ENCODE measurements around the gene NTRK2.

The NTRK2 gene

DNA sequence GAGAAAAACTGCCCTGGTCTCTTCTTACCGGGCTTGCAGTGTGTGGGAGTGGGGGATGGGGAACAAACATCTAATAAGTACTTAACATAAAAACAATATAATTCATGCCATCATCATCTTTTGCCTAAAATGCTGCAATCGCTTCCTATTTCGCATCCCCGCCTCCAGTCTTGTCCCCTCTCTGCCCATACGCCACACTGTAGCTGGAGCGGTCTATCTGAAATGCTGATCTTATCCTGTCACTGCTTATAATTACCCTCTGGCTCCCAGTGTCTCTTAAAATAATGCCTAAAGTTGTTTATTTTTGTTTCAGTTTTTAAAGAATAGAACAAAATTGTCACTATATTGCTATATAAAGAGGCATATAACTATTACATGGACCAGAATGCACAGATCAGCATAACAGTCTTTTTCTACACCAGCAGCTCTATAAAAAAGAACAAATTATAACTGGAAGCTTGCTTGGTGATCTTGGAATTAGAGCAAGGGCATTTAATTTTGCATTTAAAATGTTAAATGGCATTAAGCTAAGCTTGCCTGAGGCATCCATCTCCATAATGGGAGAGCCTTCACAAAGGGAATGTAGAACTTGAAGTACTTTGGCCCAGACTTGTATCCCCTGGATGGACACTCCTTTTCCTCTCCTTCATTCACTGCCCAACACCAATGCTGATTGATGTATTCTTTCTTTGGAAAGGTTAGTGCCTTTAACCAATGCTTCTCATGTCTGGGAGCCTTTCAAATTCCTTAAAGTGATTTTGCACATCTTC is 12.2 kb downstream of the NTRK2 start:
- no peak for DNase-seq (ENCODE audit: low read depth)

DNA sequence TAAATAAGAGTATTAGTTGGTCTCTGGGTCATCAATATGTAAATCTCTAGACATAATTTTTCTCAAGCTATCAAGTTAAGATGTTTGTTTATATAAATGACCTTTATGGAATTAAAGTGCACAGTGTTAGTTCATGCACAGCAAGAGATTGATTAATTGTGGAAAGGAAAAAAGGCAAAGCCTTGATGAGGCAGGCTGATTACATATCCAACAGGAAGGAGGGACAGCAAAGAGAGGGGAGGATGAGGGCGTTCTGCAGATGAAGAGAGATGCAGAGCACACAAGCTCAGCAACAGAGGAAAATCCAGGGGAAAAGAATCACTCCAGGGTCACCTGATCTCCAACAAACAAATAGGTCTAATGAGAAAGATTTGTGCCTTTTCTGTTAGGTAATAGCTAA is 16.5 kb downstream of the NTRK2 start:
- DNase-seq (ENCODE audit: low read depth) = no peak

DNA sequence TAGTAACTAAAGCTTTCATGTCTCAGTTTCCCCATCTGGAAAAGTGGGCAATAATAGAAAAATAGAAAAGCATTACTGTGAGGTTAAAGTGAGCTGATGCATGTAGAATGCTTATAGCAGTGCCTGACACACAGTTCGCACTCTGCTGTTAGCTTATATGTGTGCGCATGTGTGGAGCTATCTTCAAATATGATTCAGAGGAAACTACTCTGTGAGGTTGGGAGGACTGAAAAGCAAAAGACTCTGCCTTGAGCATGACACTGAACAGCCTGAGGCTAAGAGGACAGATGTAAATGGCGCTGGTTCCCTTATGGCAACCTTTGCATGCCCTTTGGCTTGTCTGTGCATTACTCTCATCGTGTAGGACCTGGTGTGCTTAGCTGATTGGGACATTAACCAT is 19.4 kb downstream of the NTRK2 start:
- no peak for DNase-seq (ENCODE audit: low read depth)

DNA sequence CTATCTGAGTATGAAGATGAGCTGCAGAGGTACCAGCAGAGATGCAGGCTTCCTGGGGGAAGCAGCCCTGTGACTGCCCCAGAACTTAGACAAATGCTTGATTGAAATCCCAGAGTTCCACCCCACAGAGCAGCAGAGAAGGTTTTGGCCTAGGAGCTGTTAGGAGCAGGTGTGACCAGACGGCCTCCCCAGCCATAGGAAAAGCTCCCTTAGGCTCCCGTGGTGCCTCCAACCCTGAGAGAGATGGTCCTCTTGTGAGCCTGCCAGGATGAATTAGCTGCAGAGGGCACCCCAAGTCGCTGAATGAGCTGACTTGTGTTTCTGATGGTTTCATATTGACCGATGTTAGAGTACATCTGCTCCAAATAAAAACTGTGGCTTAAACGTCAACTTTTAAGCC is 22.1 kb downstream of the NTRK2 start:
- DNase-seq (ENCODE audit: low read depth) = no peak

DNA sequence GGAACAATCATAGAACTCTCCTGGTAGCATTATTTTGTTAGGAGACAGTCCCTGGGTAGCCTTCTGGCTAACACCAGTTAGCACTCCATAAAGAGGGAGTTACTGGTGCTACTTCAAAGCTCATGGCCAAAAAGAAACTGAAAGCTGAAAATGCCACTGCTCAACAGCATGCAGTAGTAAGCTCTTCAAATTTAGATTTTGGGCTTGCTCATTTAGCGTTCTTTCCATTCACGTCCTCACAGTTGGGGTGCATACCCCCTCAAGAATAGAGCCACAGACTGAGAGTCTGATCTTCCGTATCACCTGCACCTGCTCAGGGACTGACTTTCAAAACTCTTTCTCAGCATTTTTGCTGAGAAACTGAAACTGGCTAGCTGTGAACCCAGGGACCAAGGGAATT is 24.7 kb downstream of the NTRK2 start:
- DNase-seq (ENCODE audit: low read depth) = no peak

DNA sequence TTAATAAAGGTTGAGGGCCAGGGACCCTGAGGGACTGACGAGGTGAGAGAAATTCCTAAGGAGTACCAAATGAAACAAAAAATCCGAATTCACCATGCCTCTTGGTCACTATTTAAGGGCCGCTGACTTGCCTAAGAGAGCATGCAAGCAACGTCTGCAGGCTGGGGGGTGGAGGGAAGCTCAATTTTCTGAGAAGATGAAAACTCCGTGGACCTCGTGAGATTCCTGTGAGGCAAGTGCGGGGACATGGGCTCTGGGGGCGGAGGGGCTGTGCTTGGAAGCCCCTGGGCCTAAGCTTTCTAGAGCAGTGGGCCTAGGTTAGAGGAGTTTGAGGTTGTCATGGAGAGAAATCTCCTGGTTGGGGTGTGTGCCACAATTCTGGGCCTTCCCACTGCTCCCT is 27.5 kb downstream of the NTRK2 start:
- DNase-seq (ENCODE audit: low read depth) = no peak

DNA sequence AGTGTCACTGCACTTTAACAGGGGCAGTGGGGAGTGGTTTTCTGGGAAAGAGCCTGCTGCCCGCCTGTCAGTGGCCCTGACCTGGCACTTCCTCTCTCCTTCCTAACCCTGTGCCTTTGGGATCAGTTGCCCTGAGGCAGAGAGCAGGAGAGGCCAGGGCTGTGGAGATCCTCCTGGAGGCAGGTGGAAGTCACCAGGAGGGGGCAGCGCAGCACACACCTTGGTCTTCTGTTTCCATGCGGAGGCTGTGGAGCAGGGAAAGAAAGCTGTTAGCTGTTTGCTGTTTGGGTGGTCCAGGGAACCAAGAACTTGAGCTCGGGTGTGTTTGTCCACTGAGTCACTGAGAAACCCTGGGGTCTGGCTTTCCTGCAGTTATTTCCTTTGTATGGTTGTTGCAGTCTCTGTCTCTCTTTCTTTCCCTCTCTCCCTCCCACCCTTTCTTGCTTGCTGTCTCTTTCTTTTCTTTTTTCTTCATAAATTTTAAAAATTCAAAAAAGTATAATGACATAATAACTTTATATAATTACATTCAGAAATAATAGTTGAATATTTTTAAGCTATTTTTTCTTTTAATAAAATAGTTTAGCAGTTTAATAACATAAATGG is 28.1 kb downstream of the NTRK2 start:
- DNase-seq (ENCODE audit: low read depth) = peak; percentile 8

DNA sequence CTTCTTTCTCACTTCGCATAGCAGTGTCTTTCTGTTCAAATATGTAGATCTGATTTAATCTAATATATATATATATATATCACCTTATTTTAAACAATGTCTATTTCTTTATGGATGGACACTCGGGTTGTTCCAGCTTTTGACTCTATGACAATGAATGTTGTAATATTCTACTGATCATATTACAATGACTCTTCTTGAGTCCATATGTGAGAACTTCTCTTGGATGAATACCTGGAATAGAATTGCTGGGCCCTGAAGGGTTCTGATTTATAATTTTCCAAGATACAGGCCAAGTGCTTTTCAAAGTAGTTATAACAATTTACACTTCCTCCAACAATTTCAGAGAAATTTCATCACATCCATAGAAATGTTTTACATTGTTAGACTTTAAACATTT is 28.8 kb downstream of the NTRK2 start:
- no peak for DNase-seq (ENCODE audit: low read depth)

DNA sequence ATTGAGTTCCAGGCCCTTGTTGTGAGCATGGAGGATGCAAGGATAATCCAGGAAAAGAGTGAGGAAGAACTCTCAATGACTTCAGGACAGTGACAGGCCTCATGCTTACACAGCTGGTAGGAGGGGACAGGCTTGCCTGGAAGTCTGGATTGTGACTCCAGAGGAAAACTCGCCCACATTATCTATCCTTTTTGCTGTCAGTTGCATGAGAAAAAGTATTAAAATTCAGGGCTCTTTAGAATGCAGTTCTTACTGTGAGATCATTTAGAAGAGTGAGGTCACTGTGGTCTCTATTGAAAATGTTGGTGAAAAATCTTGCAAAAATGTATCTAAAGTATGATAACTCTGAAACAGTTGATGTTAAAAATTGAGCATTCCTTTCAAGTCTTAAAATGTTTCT is 30.5 kb downstream of the NTRK2 start:
- no peak for DNase-seq (ENCODE audit: low read depth)

DNA sequence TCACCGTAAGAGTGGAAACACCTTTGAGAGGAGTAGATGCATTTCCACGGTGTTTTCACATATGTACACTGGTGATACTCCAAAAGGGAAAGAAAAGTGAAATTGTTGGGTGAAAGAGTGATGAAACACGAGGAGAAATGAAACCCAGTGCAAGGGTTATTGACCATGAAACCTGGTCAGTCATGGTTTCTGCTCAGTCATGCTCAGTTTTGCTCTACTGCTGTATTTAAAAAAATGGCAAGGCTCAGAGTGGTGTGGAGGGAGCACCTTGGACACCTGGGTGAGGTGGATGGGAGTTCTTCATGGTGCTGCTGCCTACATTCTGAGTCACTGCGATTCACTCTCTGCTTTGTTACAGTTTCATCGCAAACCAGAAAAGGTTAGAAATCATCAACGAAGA is 32.3 kb downstream of the NTRK2 start:
- no peak for DNase-seq (ENCODE audit: low read depth)

DNA sequence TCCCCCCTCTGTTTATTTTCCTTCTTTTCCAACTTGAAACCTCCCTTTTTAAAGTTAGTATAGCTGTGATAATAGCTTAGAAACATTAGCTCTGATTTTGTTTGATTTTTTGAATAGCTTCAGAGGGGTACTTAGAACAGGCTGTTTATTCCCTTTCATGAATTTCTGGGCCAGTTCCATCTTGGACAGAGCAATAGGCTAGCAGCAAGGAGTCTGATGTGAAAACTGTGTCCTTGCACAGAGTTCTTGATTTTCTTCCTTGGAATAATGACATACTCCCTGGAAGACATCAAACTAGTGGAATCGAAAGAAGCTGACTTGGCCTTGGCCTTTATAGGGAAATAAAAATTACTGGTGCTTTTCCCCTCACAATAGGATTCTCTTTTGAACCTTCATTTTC is 32.9 kb downstream of the NTRK2 start:
- no peak for DNase-seq (ENCODE audit: low read depth)

DNA sequence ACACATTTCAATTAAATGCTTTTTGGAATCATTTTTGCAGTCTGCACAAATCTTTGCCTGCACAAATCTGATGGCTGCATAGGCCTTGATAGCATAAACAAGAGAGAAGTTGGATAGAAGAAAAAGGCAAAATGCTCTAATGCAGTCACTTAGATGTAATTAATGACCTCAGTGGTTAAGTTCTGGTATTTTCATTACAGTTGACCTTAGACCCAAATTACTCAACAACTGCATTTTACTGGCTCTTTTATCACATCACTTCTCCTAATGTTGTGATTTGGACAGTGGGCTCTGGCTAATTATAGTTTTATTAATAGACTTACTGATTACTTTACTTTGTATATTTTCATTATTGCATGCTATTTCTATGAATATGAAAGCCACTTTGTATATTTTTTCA is 34.3 kb downstream of the NTRK2 start:
- DNase-seq (ENCODE audit: low read depth) = no peak

DNA sequence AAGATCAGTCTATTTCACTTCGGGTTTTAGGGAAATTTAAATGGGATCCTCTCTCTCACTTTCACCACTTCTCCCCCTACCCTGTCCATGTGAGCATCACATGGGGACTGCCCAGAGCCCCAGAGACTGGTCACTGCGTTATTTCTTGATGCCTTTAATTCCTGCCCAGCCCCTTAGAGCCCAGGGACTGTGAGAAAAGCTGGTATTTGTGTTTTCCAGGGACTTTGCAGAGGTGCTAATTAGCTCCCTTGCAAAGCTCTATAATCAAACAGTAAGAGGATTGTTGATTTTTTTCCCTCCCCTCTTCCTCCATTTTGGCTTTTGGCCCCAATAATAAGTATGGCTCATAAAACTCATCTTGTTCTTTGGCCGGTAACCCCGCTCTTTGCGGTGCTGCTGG is 35.6 kb downstream of the NTRK2 start:
- DNase-seq (ENCODE audit: low read depth) = no peak

DNA sequence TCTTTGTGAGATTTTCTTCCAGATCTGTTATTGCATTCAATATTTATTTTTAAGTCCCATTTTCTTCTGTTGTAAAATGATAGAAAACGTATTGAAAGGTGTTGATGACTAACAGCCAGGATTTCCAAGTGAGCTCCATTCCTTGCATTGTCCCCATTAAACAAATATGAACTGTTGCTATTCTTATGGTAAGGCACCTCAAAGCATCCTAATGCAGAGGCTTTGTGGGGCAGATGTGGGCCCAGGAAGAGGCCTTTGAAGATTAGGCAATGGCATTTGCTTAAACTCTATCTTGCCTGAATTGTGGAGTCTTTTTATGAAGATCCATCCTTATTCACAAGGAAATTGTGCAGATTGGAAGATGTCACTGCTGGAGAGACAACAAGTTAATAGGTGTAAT is 38.9 kb downstream of the NTRK2 start:
- no peak for DNase-seq (ENCODE audit: low read depth)

DNA sequence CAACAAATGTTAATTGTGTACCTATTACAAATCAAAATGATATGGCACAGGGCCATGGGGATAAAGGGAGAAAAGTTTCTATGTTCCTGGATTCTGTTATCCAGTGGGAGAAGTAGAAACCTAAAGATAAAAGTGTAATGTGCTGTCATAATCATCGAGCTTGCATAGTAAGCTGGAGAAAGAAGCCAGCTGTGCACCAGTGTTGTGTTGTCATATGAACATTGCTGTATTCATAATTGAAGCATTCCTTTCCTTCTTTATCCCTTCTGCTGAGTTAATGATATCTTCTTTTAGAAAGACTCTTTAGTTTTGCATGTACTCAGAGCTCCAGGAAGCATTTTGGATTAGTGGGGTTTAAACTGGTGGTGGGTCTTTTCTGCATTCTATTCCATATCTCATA is 39.5 kb downstream of the NTRK2 start:
- no peak for DNase-seq (ENCODE audit: low read depth)

DNA sequence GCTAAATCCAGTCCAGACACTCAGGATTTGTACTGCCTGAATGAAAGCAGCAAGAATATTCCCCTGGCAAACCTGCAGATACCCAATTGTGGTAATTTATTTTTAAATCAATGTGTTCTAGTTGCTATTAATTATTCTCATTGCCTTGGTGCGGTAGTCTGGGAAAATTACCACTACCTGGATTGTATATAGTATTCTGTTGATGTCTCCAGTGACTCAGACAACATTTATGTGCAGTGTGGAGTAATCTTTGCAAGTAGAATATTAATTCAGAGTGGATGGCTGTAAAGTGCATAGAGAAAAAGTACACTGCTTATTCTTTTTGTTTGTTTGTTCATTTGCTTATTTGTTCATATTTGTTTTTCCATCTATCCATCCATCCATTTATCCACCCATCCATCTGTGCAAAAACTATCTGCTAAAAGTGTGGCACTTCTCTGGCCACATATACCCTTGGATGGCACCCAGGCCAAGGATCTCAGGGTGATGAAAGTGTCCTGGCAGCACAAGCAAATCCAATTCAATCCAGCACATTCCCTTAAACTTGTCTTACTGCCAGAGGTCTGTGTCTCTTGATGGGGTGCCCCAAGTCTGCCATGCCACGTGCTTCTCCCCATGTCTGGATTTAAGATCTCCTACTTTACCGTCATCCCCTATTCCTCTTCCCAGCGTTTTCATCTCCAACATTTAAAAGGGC is 41.3 kb downstream of the NTRK2 start:
- no peak for DNase-seq (ENCODE audit: low read depth)

DNA sequence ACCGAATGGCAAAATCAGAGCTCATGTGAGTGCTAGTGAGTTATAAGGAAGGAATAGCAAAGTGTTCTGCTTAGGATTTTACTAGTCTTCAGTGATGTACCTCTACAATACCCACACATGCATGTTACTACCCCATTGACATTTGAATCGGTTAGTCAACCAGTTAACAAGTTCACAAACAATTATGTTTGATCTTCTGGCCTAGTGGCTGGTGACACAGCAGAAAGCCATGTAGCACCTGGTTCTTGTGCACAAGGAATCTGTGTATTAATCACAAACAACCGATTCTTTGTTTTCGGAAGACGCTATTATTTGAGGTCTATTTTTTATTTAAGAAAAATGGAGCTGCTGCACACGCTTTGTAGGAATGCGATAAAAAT is 41.9 kb downstream of the NTRK2 start:
- no peak for DNase-seq (ENCODE audit: low read depth)

DNA sequence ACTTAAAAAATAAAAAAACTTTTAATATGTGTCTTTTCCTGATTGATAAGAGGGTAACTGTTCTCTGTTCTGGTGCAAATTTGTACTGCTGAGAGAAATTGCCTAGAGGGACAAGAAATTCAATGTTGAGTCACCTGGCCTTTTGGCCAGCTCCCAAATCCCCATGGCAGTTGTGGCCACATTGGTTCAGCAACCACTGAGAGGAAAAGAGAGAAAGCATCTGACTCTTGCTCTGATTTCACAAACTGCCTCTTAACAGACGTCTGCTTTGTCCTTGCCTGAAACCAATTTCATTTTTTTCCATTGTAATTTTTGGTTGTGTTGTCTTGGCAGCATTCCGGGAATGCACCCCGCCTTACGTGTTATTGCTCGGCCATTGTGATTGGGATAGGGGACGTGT is 42.4 kb downstream of the NTRK2 start:
- peak; percentile 11 for DNase-seq (ENCODE audit: low read depth)

DNA sequence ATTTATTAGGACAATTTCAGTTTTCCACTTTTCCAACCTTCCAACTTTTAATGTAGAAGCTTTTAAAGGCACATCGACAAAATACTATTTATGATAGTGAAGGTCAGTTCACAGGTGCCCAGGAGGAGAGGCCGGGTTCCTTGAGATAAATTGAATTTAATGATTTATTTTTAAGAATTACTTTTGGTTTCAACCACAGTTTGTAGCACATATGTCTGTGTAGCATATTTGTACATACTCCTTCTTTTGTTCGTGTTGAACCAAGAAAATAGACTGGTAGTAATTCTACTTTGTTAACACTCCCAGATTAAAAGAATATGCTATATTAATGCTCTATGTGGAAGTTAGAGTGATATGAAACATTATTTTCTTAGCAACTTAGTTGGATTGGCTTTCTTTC is 46.7 kb downstream of the NTRK2 start:
- DNase-seq (ENCODE audit: low read depth) = no peak

DNA sequence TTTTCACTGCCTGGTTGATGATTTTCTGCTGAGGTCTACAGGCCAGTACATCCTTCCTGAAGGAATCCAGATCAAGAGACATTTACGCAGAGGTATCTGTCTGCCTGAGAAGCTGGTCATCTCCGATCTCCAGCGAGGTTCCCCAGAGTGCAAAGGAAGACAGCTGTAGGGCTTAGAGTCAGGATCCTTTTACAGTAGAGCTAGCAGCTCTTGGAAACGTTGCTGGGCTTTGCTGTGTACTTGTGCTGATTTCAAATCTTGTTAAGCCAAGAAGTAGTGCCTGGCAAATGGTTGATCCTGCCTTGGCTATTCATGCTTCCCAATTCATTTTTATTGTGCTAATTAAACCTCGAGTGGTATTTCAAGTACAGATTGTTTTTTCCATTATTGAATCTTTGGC is 48.9 kb downstream of the NTRK2 start:
- DNase-seq (ENCODE audit: low read depth) = no peak

DNA sequence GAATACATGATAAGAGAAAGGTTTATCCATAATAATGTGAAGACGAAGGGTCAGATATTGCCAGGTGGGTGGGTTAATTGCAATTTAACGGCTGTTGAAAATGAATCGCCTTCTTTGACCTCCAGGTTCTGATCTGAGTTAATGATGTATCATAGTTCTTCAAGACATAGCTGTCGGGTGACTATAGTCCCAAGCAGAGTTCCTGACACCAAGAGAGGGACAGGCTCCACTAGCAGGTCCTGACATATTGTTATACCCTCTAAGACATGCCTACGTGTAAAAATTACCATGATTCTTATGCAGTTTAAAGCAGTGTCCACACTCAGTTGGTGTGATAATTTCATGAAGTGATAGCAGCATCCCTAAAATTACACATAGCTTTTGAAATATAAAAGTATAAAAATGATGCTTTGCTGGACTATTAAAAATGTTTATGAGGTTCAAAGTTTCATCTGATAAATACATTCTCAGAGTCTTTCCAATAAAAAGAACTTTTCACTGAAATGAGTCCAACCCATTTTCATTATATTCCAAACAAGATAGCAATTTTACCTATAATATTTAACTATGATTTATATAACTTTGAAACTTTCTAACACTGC is 53.0 kb downstream of the NTRK2 start:
- DNase-seq (ENCODE audit: low read depth) = no peak

DNA sequence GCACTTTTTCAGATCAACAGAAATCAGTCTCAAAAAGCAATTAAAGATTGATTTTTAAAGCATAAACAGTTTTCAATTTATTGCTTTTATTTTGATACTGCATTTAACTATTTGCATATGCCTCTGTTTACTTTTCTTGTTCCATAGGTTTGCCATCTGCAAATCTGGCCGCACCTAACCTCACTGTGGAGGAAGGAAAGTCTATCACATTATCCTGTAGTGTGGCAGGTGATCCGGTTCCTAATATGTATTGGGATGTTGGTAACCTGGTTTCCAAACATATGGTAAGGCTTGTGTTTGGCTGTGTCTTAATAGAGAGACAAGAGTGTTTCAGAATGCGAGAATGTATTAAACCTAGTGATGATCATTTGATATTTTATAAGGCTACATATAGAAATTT is 53.9 kb downstream of the NTRK2 start:
- no peak for DNase-seq (ENCODE audit: low read depth)

DNA sequence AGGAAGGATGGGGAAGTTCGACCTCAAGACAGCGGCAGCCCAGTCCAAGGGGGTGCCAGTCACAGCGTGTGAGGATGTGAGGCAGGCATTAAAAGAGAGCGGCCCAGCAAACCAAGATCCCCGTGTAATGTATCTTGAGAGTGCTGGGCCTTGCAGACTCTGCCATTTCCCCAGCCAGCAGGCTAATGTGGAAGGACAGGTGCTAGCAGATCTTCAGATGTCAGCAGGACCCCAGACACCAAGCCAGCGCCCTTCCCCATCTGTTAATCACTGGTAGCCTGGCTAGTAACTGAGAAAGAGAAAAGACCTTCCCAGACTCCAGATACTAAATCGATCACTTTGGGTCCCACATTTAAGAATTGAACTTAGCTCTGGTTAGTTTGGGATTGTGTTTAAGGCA is 62.2 kb downstream of the NTRK2 start:
- no peak for DNase-seq (ENCODE audit: low read depth)
